AG04450 (cell line): ENCODE results near the gene KLC1. TPM values are rescaled to one million over a fixed set of nuclear protein-coding genes. Genes with fewer than 3 reads are reported as not detected.

Source experiments
- CTCF ChIA-PET: fragments of 300-600, 350-600 bp; formaldehyde crosslinking; extraction: SDS; loops from one replicate; lab custom pipeline; 2022; ENCODE audit warnings: antibody characterized with exemption, inconsistent platforms; lab: Charles Lee
- POLR2A ChIA-PET: fragments of 350-600 bp; formaldehyde crosslinking; extraction: SDS; loops from one replicate; lab custom pipeline; 2021; ENCODE audit warnings: antibody characterized with exemption, inconsistent platforms; lab: Yijun Ruan, JAX
- DNase-seq: peaks from one replicate; pipeline ENCODE4 v3.0.0-alpha.2; 2011; ENCODE audit warnings: low read depth, low spot score
- H3K27ac ChIP-seq: one replicate; pipeline ENCODE4 v1.5.1; 2012; ENCODE audit warnings: low read depth, low read length, control low read depth
- H3K27me3 ChIP-seq: one replicate; pipeline ENCODE4 v1.6.0; 2012; ENCODE audit warnings: low read length; ENCODE audit not compliant: control insufficient read depth, insufficient read depth
- H3K4me3 ChIP-seq: 2 replicates; pipeline ENCODE4 v1.5.1; 2011; ENCODE audit warnings: mild to moderate bottlenecking, low read depth, low read length, control low read depth
- H3K9me3 ChIP-seq: 2 replicates; pipeline ENCODE4 v1.5.1; 2012; ENCODE audit warnings: low read length; ENCODE audit not compliant: control insufficient read depth, insufficient read depth
- polyA plus RNA-seq: library from polyadenylated mRNA; depleted of rRNA; stranded (reverse); fragments of >200 nt; gene quantifications from 2 replicates; pipeline ENCODE4 v1.2.3, GENCODE V29; 2011
- TF ChIP-seq, protein P1 (sequence below): IDR thresholded peaks from 2 replicates; pipeline ENCODE4 v1.5.1; 2011; ENCODE audit warnings: low read depth, low read length, control low read depth, inconsistent platforms

Gene KLC1
- polyA plus RNA-seq, 1 experiment, result 160 TPM

DNA sequence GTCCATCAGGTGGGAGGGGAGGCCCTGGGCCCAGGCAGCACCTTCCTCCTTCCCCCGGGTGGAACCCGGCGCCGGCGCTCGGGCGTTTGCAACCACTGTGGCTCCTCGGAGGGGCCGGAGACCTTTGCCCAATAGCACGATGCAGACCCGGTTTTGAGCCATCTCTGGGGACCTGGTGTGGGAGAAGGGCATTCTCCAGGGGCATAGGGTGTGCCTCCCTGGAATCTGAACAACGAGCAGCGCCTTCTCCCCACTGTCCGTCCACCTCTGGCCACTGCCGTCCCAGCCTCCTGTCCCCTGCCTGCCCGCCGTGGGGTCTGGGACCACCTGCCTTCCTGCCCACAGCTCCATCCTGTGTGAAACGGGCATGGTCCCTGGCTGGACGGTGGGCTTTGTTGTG, 99.1 kb downstream of the KLC1 start:
- POLR2A ChIA-PET, result no interaction called here
- DNase-seq, result no peak
- H3K9me3 ChIP-seq, result no peaks in the 10 kb centered on the region; the same call in 1 of the 2 replicates
- H3K4me3 ChIP-seq, result no peak overlapping the region
- H3K27ac ChIP-seq, result no peak overlapping the region
- CTCF ChIA-PET, result no interaction called here
- no peaks in the 10 kb centered on the region for H3K27me3 ChIP-seq
- TF ChIP-seq, protein P1, sequence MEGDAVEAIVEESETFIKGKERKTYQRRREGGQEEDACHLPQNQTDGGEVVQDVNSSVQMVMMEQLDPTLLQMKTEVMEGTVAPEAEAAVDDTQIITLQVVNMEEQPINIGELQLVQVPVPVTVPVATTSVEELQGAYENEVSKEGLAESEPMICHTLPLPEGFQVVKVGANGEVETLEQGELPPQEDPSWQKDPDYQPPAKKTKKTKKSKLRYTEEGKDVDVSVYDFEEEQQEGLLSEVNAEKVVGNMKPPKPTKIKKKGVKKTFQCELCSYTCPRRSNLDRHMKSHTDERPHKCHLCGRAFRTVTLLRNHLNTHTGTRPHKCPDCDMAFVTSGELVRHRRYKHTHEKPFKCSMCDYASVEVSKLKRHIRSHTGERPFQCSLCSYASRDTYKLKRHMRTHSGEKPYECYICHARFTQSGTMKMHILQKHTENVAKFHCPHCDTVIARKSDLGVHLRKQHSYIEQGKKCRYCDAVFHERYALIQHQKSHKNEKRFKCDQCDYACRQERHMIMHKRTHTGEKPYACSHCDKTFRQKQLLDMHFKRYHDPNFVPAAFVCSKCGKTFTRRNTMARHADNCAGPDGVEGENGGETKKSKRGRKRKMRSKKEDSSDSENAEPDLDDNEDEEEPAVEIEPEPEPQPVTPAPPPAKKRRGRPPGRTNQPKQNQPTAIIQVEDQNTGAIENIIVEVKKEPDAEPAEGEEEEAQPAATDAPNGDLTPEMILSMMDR, result no peak

DNA sequence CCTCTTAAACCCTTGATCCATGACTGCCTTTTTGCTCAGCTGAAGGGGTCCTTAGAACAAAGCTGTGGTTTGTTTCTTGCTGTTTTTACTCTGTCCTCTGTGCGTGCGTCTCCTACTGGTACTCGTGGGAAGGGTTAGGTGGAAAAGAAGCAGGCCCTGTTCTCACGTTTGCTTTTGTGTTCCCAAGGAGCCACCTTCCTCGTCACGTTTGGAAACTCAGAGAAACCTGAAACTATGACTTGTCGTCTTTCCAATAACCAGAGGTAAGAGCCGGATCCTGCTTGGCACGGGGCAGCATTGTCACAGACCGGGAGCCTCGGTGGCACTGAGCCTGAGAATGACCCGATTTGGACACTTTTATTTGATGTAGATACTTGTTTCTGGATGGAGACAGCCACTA, 99.7 kb downstream of the KLC1 start:
- POLR2A ChIA-PET, result no interaction called here

DNA sequence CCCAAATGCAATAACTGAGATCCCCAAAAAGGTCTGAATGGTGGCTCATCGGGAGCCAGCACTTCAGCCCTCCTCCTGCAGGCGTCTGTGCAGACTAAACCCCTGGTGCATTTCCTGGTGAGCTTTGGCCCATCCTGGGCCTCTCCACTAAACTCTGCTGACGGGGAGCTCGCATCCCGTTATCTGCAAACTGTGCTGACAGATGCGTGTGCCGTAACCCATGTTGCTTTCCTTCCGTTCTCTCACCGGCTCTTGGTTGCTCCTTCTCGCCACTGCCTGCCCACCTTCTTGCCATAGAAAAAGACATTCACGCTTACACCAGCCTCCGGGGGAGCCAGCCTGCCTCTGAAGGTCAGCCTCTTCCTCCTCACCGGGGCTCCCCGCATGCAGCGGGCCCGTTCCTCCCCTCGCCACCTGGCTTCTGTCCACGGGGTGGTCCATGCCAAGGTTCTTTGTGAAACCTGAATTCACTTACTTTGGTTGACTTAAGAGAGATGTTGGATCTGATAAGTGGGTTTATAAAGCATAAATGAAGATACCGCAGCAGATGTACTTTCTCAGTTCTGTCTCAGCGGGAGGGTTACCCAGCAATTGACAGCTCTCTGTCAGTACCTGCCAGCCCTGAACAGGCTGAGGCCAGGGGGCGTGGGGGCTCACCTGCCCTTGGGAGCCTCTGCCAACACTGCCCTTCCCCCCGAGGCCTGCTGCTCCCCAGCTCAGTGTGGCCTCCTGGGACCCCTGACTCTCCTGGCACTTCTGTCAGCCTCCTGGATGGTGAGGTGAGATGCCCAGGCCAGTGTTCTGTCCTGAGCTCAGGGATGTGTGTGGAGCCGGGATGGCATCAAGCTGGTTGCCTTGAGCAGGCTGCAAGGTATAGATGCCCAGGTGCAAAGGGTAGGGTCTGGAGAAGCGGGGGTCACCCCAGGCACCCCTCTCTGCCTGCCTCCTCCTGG, 100.8 kb downstream of the KLC1 start:
- ChIA-PET CTCF (no interaction called here), POLR2A (no interaction called here)
- no peak overlapping the region for H3K4me3 ChIP-seq
- TF ChIP-seq, protein P1, result no peak
- no peak for DNase-seq
- H3K27ac ChIP-seq, result no peak overlapping the region
- no peaks in the 10 kb centered on the region; the same call in 1 of the 2 replicates for H3K9me3 ChIP-seq
- no peaks in the 10 kb centered on the region for H3K27me3 ChIP-seq

More for the DNA sequence above, 99.7 kb downstream of the KLC1 start:
- CTCF ChIA-PET, result no interaction called here
- no peak for DNase-seq
- Histone ChIP-seq H3K9me3 (no peaks in the 10 kb centered on the region; the same call in 1 of the 2 replicates), H3K4me3 (no peak overlapping the region), H3K27ac (no peak overlapping the region), H3K27me3 (no peaks in the 10 kb centered on the region)
- TF ChIP-seq, protein P1, result no peak

DNA sequence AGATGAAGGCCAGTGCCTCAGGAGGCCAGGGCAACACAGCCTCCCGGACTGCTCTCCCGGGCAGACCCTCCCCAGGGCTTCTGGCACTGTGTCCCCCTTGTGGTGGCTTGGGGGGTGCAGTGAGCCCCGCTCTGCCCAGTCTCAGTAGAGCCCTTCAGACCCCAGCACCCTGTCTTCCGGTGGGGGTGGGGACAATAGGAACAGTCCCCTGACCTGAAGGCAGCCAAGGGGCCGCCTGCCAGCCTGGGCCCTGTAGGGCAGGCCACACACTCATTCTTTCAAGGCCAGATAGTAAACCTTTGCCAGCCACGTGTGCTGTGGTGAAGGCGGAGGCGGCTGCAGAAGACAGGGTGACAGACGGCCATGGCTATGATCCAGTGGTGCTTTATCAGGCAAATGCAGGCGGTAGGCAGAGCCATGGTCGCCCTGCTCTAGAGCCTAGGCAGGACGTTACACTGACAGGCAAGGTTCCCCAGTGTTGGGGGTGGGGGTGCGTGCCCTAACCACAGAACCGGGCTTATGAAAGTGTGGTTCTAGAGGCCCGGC, 101.6 kb downstream of the KLC1 start:
- no peaks in the 10 kb centered on the region for H3K27me3 ChIP-seq
- H3K27ac ChIP-seq, result no peak overlapping the region
- CTCF ChIA-PET, result no interaction called here
- no peaks in the 10 kb centered on the region; the same call in 1 of the 2 replicates for H3K9me3 ChIP-seq
- POLR2A ChIA-PET, result no interaction called here
- H3K4me3 ChIP-seq, result no peak overlapping the region
- no peak for DNase-seq
- TF ChIP-seq, protein P1, result peak; percentile 12; the same call in 1 of the 2 replicates

DNA sequence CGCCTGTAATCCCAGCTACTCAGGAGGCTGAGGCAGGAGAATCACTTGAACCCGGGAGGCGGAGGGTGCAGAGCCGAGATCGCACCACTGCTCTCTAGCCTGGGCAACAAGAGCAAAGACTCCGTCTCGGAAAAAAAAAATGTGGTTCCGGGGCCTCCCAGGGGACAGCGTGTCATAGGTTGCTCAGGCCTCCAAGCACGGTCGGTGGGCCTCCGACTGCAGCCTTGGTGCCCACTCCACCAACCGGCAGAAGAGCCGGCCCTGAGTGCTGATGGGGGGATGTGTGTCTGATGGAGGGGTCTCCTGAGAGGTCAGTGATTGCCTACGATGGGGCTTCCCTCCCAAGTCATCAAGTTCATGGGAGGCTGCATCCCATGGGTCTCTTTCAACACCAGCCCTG, 102.5 kb downstream of the KLC1 start:
- Histone ChIP-seq H3K27me3 (no peaks in the 10 kb centered on the region), H3K27ac (no peak overlapping the region), H3K9me3 (no peaks in the 10 kb centered on the region; the same call in 1 of the 2 replicates), H3K4me3 (no peak overlapping the region)
- no peak for DNase-seq
- TF ChIP-seq, protein P1, result no peak
- ChIA-PET POLR2A (no interaction called here), CTCF (no interaction called here)
